GM12801 (cell line): ENCODE results near the gene SRRM3.

Source experiments
- TF ChIP-seq, protein P1 (sequence below): IDR thresholded peaks from one replicate; pipeline ENCODE4 v1.5.1; 2011; ENCODE audit warnings: control low read depth; ENCODE audit not compliant: insufficient read length; ENCODE audit errors: extremely low read depth

SRRM3 gene

DNA sequence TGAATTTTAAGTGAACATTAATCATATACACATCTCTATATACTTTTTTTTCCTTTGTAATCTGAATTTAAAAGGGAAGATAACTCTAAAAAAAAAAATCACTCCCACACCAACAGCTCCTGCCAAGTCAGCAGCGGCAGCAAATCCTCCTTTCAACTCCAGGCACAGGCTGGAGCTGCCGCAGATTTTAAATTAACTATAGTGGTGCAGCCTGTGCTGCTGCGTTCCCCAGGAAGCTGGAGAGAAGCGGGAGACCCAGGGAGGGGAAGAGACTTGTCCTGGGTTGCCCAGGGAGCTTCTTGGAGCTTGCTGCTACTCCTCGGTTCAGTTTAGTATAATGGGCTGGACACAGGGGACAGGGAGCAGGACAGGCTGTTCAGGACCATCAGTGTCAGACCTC lies 68.2 kb downstream of the SRRM3 start:
- TF ChIP-seq, protein P1, sequence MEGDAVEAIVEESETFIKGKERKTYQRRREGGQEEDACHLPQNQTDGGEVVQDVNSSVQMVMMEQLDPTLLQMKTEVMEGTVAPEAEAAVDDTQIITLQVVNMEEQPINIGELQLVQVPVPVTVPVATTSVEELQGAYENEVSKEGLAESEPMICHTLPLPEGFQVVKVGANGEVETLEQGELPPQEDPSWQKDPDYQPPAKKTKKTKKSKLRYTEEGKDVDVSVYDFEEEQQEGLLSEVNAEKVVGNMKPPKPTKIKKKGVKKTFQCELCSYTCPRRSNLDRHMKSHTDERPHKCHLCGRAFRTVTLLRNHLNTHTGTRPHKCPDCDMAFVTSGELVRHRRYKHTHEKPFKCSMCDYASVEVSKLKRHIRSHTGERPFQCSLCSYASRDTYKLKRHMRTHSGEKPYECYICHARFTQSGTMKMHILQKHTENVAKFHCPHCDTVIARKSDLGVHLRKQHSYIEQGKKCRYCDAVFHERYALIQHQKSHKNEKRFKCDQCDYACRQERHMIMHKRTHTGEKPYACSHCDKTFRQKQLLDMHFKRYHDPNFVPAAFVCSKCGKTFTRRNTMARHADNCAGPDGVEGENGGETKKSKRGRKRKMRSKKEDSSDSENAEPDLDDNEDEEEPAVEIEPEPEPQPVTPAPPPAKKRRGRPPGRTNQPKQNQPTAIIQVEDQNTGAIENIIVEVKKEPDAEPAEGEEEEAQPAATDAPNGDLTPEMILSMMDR: no peak

DNA sequence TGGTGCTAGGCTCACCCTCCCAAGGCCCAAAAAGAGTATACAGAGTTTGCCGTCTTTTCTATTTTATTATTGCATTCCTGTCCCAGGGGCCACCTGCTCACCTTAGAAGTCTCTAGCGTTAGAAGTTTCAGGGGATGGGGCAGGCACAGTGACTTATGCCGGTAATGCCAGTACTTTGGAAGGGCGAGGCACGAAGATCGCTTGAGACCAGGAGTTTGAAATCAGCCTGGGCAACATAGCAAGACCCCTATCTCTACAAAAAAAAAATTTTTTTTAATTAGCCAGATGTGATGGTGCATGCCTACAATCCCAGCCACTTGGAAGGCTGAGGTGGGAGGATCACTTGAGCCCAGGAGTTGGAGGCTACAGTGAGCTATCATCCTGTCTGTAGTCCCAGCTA lies 70.4 kb downstream of the SRRM3 start:
- TF ChIP-seq, protein P1: no peak

DNA sequence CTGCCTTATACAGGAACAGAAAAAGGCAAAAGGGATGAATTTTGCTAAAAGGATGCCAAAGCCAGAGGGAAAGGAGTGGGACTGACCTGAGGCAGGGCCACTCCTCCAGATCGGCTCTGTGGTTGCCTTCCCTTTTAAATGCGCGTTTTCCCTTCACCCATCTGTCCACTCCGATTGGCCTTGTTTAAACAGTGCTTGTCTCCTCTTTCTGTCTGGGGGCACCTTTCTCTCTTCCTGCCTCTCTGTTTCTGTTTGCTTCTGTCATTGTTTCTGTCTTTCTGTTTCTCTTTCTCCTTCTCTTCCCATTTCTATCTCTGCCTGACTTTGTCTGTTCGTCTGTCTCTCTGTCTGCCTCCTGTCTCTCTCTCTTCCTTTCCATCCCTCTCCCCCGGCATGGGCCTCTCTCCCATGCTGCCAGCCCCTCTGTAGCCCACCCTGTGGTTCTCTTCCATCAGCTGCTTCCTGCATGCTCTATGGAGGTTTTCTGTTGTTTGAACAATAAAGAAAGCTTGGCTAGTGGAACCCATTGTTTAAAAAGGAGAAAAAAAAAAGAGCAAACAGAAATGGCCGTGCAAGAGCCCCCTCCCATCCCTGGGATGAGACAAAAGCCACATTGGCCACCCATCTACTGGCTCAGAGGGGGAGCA lies 71.3 kb downstream of the SRRM3 start:
- TF ChIP-seq, protein P1: no peak

DNA sequence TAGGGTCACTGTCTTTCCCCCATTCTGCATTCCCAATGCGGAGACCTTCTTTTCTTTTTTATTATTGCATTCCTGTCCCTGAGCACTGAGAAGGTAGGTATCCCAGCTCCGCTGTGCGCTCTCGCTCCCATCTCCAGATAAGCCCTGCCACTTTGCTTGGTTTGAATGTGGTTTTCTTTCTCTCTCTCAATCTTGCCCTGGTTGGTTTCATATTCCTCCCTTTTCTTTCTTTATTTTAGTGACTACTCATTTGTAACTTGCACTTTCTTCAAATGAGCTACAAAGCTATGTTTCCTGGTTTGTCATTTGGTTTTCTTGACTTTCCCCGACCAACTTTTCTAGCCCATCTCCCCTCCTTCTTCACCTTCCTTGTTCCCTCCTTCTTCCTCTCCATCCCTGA lies 71.8 kb downstream of the SRRM3 start:
- TF ChIP-seq, protein P1: no peak

DNA sequence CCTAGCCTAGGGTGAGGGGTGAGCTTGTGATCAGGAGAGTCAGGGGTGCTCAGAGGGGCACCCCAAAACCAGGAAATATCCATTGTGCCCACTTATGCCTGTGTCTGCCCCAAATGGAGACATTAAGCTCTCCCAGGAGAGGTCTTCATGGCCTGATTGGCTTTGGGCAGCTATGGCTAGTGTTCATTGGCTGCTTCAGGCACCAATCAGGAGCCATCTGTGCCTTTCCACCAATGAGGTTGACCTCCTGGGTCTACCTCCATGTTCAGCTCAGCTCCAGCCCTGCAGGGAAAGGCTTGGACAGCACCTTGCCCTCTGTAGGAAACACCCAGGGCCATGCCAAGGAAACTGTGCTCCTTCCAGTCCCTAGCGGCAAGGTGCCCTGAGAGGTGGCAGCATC lies 76.8 kb downstream of the SRRM3 start:
- TF ChIP-seq, protein P1: no peak

DNA sequence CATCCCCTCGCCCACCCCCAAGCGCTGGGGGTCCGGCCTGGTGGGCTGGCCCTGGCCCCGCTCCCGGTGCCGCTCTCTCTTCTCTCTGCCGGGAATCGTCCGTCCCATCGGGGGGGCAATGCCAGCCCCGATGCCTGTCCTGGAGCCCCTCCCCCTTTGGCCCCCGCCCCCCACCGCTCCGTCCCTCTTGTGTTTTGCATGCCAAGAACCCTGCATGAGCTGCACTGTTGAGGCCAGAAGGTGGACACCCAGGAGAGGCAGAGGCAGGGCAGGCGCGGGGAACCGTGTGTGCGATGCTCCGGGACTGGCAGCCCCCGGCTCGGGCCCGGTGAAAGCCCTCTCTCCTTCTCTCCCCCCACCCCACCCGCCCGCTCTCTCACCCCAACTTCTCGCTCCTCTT lies 78.7 kb downstream of the SRRM3 start:
- TF ChIP-seq, protein P1: no peak

DNA sequence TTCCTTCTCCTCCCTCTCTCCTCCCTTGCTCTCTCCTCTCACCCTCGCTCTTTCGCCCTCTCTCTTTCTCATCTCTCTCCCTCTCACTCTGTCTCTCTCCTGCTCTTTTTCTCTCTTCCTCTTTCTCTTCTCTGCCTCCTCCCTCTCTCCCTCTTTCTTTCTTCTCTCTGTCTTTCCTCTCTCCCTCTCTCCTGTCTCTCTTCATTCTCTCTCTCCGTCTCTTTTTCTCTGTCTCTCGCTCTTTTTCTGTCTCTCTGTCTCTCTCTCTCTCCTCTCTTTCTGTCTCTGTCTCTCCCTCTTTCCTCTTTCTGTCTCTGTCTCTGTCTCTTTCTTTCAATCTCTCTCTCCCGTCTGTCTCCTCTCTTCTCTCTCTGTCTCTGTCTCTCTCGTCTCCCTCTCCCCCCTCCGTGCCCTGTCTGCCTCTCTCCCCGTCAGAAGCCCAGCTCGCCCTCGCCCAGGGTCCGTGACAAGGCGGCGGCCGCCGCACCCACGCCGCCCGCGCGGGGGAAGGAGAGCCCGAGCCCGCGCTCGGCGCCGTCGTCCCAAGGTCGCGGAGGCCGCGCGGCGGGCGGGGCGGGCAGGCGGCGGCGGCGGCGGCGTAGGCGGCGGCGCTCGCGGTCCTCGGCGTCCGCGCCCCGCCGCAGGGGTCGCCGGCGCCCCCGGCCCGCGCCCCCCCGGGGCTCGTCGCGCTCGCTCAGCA lies 79.5 kb downstream of the SRRM3 start:
- TF ChIP-seq, protein P1: no peak
